SK-N-DZ (cell line): ENCODE results near the gene SMURF1.
"Not testable (repeated sequence)": the region's sequence is repeated elsewhere in the genome, so short reads cannot be mapped to it uniquely, and the experiment has no call there.

Experiments used
- DNase-seq: peaks from one replicate; pipeline ENCODE4 v3.0.0-alpha.2; 2015; ENCODE audit warnings: low spot score

The SMURF1 gene

DNA sequence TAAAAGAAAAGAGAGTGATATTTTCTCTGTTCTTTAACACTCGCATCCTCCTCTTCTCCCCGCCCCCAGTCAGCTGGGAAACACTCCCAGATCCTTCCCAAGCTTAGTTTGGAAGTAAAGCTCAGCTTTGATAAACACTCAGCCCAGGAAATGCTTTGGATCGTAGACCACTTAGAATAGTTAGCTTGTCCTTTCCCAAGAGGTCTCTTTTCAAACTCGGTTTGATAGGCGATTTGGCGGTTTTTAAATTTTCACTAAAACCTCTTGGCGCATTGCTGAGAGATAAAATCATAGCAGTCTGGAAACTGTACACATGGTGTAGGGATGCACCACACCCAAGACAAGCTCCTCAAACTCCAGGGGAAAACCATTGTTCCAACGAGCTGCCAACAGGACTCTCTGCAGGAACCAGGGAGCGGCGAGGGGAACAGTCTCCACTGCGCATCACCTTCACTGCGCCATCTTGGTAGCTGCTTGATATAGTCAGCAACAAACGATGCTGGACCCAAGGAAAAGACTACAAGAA, 22.3 kb downstream of the SMURF1 start:
- no peak for DNase-seq

DNA sequence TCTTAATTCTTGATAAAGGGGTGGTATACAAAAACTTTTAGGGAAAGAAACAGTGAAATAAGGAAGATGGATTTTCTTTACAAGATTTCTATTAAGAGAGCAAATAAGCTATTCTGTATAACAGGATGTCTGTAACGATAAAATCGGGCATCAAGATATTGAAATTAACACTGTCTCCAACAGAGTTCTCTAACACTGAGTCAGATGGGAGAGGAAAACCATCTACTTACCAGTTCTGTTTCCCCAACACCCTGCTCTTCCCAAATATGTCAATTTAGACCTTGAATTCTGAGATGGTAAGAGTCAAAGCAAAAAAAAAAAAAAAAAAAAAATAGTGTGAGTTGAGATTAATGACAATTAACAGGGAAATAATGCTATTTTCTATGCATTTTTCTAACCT, 23.0 kb downstream of the SMURF1 start:
- DNase-seq, result no peak

DNA sequence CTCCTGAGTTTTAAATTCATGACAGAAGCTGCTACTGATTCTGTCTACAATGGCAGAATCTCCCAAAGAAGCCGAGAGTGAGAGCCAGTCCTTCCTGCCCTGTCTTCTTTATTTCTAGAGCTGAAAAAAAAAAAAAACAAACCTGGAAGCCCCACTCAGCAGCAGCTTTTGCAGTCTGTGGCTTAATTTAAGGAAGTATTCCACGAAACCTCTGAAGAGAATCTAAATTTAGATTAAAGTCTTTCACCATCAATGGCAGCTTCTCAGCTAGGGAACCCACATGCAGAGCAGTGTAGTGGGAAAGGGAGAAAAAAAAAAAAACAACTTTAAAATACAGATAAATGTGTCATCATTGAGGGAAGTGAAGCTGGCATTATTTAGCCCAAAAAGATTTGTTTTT, 23.4 kb downstream of the SMURF1 start:
- no peak for DNase-seq

DNA sequence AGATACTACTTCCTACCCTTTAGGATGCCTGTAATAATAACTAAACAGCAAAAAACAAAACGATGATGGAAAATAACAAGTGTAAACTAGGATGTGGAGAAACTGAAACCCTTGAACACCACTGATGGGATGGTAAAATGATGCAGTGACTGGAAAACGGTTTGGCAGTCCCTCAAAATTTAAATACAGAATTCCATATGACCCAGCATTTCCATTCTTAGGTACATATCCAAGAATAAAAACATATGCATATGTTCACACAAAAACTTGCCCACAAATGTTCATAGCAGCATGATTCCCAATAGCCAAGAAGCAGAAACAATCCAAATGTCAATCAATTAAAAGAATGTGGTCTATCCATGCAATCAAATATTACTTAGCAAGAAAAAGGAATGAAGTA, 25.8 kb downstream of the SMURF1 start:
- DNase-seq, result no peak

DNA sequence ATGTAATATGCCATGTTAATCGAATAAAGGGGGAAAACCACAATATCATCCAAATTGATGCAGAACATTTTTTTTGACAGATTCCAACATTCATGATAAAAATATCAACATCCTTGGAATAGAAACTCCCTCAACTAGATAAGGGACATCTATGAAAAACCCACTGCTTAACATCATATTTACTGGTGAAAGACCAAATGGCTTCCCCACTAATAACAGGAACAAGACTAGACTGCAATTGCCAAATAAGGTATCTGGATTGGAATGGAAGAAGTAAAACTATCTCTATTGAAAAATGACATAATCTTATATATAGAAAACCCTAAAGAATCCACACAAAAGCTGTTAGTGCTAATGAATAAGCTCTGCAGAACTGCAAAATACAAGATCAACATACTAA, 27.8 kb downstream of the SMURF1 start:
- DNase-seq, result no peak

DNA sequence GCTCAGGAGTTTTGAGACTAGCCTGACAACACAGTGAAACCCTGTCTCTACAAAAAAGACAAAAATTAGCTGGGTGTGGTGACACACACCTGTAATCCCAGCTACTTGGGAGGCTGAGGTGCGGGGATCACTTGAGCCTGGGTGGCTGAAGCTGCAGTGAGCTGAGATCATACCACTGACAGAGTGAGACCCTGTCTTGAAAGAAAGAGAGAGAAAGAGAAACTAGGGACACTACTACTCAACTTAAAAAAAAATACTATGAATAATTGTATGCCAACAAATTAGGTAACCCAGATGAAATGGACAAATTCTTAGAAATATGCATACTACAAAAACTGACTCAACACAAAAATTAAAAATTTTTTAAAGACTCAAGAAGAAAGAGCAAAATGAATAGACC, 28.5 kb downstream of the SMURF1 start:
- DNase-seq, result no peak

DNA sequence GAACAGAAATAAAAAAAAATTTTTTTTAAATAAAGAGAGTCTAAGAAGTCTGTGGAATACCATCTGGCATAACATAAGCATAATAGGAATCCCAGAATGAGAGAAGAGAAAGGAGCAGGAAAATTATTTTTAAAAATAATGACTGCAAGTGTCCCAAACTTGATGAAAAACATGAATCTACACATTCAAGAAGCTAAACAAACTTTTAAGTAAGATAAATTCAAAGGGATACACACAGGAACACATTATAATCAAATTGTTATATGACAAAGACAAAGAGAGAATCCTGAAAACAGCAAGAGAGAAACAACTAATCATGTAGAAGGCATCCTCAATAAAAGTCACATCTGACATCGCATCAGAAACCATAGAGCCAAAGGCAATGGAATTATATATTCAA, 30.9 kb downstream of the SMURF1 start:
- DNase-seq, result no peak

DNA sequence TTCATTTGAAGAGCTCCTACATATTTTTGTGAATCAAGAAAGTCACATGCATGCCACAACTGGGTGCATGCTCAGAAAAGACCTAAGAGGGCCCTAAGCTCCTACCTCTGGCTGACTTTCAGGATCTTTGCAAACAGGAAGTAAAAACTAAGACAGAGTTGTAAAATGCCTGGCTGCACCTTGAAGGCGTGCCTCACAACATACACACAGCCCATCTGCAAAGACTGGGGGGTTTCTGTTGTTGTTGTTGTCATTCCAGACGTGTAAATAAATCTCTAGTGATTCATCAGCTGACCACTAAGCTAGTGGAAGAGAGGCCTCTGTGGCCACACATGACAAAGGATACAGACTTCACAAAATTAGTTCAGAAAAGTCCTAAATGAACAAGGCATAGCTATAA, 31.8 kb downstream of the SMURF1 start:
- no peak for DNase-seq

DNA sequence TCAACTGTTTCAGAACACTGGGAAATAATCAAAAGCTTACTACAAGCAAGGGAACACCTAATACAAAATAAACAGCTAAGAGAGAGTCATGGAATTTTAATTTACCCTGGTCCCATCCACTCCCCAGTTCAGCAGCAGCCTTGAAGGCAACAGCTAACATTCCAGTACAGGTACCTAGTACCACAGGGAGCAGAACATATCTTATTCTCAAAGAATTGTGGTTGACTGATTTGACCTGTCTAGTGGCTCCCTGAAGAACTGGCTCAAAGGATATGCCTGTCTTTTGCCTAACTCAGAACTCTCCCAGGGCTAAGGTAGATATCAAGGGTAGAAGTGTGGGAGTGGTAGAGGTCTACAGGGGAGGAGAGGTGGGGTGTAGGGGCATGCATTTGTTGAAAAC, 32.3 kb downstream of the SMURF1 start:
- DNase-seq, result no peak

DNA sequence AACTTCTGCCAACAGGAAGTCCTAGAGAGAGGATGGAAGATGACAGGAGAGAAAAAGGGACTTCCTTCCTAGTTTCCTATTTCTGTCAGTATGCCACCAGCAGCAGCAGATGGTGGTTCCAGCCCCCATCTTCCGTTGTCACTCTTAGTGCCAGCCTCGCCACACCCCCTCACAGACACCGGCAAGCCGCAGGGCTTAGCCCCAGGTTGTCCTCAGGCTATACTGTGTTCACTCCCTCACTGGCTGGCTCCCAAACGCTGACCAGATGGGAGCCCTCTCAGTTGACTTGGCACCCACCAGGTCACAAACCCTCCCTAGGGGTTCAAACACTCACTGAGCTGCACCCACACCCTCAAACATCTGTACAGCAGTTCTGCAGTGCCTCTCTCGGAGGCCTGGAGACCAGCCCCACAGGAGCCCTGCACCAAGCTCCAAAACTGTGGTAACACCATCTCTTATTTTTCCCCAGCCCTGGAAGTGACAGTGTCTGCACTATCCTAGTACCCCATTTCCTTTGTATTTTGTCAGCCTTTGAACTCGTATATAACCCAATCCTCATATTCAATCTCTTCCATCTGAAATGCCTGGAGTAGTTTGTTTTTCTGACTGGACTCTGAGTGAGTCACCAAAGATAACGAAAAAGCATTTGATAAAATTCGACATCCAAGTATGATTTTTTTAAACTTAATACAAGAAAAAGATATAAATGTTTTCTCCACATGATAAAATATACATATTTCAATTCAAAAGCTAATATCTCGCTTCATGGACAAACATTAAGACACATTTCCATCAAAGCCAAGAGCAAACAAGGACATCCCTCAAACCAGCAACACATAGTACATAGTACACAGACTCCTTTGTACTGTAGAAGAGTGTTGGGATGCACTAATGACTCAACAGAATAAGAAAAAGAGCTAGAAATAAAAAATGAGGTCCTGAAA, 34.5 kb downstream of the SMURF1 start:
- DNase-seq, result no peak

DNA sequence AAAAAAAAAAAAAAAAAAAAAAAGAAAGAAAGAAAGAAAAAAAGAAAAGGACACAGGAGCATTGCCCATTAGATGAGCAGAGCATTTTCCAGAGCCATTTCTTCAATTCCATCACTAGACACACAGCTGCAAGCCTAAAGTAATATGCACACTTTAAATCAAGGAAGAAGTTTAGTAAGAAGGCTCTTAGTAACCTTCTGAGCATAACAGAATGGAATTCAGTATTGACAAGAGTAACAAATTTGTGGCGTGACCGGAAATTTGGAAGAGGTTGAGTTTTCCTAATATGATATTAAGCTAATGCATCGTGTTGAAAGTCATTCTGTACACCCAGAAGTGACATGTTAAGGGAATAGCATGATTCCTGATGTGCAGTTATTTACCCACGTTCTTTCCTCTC, 35.3 kb downstream of the SMURF1 start:
- DNase-seq, result no peak

DNA sequence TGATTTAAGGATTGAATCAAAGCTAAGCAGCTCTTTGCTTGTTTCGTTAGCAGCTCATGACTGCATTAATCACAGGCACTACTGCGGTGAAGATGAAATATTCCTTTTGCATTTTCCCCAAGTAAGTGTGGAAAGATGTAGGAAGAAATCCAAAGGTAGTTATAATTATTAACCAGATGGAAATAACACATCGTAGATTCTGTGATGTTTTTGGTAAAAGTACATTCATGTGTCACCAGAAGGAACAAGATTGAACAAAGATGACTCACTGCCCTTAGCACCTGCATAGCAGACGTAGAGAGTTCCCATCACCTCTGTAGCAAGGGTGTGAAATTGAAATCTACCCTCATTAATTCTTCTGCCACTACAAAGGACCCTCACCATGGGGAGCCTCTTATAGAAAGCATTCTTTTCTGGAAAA, 37.1 kb downstream of the SMURF1 start:
- DNase-seq, result no peak

DNA sequence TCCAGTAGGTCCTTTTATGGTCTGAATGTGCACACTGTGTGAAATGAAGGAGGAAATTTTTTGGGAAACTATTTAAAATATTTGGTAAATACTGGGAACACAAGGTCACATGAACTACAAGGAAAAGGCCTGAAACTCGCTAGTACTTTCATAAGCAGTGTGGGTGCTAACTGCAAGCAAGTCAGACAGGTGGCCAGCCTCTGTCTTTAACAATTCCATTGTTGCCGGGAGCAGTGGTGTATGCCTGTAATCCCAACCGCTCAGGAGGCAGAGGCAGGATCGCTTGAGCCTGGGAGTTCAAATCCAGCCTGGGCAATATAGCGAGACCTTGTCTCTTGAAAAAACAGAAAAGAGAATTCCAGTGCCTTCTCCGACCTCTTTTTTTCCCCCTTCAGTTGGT, 37.5 kb downstream of the SMURF1 start:
- DNase-seq, result no peak

DNA sequence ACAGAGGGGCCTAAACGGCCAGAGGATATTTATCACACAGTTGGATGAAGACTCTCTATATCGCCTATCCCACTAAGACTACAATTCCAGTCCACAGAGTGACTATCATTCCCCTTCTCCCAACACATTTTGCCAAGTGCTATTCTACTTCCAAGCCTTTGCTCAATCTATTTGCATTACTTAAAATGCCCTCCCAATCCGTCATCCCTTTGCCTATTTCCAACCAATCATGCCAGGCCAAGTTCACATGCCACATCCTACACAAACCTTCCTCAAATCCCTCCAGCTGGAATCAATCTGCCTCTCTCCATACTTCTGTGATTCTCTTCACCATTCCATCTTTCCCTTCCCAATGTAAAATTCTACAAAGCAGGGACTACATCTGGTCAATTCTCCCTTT, 38.2 kb downstream of the SMURF1 start:
- DNase-seq, result no peak

DNA sequence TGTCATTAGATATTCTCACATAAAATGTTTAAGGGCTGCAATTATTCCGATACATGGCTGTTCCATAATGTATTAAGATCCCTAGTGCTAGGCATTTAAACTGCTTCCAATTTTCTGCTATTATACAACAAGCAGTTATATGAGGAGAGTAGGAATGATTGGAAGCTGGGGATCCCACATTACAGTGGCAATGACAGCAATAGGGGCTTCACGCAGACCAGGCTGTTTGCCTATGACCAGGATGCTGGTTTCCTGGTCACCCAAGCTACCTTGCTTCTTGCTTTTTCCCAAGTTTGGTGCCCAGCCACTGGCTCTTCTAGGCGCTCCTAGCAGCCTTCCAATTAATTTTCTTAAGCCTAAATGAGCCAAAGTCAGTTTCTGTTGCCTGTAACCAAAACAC, 39.3 kb downstream of the SMURF1 start:
- DNase-seq, result no peak

DNA sequence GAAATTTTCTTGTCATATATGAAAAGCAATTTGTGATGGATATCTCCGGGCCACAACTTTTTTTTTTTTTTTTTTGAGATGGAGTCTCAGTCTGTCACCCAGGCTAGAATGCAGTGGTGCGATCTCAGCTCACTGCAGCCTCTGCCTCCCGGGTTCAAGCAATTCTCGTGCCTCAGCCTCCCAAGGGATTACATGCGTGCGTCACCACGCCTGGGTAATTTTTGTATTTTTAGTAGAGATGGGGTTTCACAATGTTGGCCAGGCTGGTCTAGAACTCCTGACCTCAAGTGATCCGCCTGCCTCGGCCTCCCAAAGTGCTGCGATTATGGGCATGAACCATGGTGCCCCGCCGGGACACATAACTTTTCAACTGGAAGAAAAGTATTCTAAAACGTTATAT, 40.1 kb downstream of the SMURF1 start:
- DNase-seq, result not testable (repeated sequence)

DNA sequence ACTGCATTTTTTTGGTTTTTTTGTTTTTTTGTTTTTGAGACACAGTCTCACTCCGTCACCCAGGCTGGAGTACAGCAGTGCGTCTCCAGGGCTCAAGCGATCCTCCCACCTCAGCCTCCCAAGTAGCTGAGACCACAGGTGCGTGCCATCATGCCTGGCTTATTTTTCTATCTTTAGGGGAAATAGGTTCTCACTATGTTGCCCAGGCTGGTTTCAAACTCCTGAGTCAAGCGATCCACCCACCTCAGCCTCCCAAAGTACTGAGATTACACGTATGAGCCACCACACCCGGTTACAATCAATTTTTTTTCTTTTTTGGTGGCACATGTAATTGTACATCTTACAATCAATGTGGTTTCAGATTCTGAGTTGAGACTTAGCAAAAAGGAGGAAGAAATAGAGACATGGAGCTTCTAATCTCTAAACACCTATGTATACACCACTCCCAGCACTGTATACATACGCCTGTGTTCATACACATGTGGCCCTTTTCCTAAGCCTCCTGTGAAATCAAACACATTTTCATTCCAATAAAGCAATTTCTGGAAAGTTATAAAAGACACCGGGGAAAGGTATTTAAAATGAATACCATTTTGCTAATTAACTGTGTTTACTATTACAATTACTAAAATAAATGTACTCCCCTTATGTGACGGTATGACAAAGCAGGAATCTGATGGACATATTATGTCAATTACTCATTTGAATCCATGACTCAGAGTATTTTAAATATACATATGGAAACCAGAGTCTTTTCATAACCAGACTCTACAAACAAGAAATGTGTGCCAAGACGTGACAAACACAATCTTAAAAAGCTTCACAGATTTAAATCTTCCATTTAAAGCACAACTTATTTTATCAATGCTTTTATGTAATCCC, 40.9 kb downstream of the SMURF1 start:
- DNase-seq, result no peak

DNA sequence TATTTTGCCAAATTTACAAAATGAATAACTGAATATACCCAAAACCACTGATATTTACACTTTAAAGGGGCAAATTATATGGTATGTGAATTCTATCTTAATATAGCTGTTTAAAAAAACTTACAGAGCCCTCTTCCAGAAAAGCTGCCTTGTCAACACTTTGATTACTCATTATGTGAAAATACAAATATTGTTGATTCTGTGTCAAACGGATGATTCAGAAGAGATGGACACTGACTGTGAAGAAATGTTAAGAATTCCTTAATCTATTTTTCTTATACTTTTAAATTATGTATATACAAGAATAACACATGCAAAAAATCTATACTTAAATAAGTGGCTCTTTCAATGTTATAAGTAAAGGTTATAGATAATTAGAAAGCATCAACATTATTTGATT, 41.5 kb downstream of the SMURF1 start:
- no peak for DNase-seq

DNA sequence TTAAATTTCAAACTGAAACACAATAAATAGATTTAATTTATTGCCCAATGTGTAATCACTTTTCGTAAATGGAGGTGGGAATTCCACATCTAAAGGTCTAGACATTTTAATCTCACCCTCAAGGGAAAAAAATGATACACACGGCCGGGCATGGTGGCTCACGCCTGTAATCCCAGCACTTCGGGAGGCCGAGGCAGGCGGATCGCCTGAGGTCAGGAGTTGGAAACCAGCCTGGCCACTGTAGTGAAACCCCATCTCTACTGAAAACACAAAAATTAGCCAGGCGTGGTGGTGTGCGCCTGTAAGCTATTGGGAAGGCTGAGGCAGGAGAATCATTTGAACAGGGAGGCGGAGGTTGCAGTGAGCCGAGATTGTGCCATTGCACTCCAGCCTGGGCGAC, 42.4 kb downstream of the SMURF1 start:
- not testable (repeated sequence) for DNase-seq

DNA sequence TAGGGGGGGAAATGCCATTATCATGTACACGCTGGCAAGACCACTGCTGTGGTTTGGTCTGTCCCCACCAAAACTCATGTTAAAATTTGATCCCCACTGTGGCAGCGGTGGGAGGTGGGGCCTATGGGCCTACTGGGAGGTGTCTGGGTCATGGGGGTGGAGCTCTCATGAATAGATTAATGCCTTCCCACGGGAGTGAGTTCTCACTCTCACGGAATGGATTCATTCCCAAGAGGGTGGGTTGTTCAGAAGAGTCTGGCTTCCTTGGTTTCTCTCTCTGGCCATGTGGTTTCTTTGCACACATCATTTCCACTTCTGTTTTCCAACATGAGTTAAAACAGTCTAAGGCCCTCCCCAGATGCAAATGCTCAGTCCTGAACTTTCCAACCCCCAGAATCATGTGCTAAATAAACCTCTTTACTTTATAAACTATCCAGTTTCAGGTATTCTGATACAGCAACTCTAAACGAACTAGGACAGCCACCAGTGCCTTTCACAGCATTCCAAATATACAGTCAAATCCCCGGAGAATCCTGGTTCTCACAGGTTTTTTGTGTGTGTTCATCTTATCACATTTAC, 44.3 kb downstream of the SMURF1 start:
- no peak for DNase-seq

DNA sequence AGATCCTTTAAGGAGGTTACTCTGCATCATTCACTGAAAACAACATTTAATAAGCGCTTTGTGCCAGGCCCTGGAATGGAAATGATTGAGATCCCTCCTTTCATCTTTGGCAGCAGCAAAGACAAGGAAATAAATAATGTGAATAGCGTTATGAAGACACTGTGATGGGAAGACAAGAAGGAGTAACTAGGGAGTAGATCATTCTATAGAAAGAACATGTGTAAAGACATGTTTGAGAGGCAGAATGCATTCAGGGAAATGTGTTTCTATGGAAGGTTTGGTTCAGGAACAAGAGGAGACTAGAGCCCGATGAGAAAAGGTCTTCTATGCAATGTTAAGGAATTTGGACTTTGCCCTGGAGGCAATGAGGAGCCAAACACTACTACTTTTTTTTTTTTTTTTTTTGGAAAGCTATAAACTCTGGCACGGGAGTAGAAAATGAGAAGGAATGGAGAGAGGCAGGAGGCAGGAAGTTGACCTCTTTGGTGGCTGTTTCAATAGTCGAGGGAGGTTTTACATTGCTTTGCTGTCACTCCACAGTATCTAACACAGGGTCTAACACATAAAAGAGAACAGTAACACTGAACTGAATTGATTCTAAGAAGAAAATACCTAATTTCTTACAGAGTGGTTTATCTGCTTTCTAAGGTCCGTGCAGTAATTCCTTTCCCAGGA, 44.9 kb downstream of the SMURF1 start:
- DNase-seq, result no peak
